Middle frontal gyrus (tissue), 1 donor: ENCODE results near the gene VGF.

ENCODE experiments used
- DNase-seq: peaks from one replicate; pipeline ENCODE4 v3.0.0-alpha.2; 2015; ENCODE audit warnings: low spot score; ENCODE audit errors: extremely low spot score

VGF gene

DNA sequence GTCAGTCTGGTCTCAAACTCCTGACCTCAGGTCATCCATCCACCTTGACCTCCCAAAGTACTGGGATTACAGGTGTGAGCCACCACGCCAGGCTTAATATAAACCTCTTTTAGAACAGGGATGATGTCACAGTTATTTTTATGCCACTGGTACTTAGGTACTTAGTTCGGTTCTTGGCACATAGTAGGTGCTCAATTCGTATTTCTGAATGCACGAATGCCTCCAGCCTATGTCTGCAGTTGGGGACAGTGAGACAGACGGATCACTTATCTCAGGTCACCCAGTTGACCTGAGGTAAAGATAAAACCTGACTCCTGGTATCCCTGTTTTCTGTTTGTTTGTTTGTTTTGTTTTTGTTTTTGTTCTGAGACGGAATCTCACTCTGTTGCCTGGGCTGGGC, 20.8 kb upstream of the VGF start:
- DNase-seq, result no peak

GRCh38 chr7:101185258-101185839, 20.0 kb upstream of the VGF start:
- DNase-seq, result no peak

DNA sequence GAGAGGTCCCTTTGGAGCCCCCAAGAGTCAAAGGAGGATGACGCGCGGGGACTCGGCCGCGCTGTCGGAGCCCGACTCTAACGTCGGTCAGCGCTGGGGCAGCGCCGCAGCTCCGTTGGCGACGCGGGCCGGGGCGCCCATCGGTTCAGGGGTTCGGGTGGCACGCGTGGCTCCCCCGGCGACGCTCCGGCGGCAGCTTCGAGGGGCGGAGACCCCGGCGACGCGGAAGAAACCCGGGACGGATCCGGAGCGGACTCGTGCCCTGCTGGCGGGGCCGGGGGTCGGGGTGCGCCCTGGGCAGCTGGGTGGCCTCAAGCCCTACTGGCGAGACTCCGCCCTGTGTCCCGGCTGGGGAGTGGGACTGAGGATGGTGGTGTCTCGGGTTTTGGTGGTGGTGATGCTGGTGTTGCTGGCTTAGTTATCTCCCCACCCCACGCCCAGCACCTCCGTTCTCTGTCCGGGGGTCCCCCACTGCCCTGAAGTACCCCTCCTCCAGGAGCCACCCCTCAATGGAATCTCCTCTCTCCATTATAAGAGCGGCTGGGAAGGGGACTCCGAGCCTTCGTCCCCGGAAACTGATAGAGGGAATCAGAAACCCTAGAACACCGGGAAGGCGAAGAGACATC, 14.9 kb upstream of the VGF start, which contains the start of gene NAT16:
TSS of gene NAT16 (minus strand) at position 164 of the 626 bp plus-strand sequence. CDS start 5,486 bp downstream, outside the sequence.
- DNase-seq, result no peak

- no peak for DNase-seq
These were observed 14.3 kb upstream of the VGF start for GRCh38 chr7:101179713-101180112.

DNA sequence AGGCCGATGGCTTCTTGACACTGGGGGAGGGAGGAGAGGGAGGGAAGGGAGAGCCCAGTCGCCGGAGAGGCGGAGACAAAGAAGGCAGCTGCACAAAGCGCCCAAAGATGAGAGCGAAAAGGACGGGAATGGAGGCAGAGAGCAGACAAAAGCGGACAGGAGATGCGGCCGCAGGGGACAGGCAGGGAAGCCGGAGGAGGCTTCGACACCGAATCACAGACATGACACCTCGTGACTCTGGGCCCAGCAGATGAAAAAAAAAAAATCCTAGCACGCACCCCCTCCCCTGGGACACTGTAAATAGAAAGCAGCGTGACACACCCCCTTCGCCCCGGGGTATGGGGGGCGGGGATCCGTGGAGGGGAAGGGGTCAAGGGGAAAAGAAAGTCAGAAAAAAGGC, 13.7 kb upstream of the VGF start:
- no peak for DNase-seq

DNA sequence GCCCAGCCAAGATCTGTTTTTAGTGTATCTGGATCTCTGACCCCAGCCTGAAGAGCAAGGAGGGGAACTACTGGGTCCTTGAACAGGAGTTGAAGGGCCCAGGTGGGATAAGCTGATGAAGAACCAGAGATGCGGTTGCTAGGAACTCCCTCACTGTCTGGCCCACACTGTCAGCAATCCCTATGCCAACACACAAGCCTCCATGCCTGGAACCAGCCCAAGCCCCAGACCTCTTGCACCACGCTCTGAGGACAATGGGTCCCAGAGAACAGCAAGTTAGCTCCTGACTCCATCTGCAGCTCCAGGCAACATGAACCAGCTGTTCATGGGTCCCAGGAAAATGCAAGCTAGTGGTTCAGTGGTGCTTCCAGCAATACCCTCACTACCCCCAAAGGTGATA, 12.3 kb upstream of the VGF start:
- no peak for DNase-seq

DNA sequence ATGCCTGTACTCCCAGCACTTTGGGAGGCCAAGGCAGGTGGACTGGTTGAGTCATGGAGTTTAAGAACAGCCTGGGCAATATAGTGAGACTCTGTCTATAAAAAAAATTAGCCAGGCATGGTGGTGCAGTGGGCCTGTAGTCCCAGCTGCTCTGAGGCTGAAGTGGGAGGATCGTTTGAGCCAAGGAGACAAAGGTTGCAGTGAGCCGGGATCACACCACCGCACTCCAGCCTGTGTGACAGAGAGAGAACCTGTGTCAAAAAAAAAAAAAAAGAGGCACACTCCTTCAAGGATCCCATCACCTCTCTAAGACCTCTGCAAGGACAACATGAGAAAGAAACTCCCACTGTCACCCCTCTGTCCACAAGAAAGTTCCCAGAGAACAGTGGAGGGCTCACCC, 10.3 kb upstream of the VGF start:
- no peak for DNase-seq

GRCh38 chr7:101174322-101174854, 9.0 kb upstream of the VGF start:
- DNase-seq, result no peak

DNA sequence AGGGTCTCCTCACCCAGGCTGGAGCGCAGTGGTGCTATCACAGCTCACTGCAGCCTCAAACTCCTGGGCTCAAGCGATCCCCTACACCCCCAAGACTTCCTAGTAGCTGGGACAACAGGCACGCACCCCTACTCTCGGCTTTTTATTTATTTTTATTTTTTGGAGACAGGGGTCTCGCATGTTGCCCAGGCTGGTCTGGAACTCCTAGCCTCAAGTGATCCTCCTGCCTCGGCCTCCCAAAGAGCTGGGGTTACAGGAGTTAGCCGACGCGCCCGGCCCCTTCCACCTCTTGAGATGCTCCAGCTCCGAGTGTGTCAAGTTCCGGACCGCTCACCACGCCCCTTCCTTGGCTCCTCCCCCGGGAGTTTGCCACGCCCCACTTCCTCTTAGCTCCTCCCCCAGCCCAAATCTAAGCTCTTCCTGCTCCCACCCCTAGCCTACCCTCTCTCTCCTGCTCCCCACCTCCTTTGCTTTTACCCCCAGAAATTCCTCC, 8.4 kb upstream of the VGF start:
- DNase-seq, result no peak

GRCh38 chr7:101172854-101173751, 7.7 kb upstream of the VGF start:
- DNase-seq, result no peak

GRCh38 chr7:101172005-101172853, 6.9 kb upstream of the VGF start:
- no peak for DNase-seq

GRCh38 chr7:101171442-101171837, 6.1 kb upstream of the VGF start:
- DNase-seq, result no peak

DNA sequence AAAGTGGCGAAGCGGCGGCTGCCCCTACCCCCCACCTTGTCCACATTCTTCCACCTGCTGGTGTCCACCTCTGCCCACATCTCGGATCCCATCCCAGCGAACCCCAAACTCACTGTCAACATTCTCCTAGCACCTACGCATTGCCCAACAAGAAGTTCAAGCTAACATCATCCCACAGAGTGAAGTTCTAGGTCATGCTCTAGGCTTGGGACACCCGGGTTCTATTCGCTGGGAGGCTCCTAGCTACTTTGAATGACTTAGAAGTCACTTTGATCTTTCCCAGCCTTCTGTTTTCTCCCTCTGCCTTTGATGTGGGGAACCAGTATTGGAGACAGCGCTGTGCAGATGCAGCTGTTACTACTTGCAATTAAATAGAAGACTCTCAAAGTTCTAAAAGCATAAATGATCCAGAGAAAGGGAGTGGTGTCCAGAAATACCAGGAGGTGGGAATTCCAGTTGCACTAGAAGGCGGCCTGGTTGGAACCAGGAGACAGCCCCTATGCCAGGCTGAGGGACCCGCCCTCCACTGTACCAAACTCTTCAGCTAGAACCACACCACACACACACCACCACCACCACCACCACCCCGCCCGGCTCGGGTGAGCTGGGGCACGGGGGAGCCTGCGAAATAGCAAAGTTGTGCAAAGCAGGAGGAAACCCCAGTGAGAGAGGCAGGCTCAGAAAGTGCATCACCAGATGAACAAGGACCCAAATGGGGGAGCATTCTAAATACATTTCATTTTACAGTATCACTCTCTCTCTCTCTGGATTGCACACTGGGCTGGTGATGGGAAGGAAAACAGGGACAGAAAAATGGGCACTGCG, 5.5 kb upstream of the VGF start:
- DNase-seq, result no peak

- no peak for DNase-seq
These were observed 4.6 kb upstream of the VGF start for GRCh38 chr7:101169838-101170551.

GRCh38 chr7:101169110-101169837, 3.9 kb upstream of the VGF start:
- DNase-seq, result no peak

- no peak for DNase-seq
These were observed 3.2 kb upstream of the VGF start for GRCh38 chr7:101168412-101169049.

DNA sequence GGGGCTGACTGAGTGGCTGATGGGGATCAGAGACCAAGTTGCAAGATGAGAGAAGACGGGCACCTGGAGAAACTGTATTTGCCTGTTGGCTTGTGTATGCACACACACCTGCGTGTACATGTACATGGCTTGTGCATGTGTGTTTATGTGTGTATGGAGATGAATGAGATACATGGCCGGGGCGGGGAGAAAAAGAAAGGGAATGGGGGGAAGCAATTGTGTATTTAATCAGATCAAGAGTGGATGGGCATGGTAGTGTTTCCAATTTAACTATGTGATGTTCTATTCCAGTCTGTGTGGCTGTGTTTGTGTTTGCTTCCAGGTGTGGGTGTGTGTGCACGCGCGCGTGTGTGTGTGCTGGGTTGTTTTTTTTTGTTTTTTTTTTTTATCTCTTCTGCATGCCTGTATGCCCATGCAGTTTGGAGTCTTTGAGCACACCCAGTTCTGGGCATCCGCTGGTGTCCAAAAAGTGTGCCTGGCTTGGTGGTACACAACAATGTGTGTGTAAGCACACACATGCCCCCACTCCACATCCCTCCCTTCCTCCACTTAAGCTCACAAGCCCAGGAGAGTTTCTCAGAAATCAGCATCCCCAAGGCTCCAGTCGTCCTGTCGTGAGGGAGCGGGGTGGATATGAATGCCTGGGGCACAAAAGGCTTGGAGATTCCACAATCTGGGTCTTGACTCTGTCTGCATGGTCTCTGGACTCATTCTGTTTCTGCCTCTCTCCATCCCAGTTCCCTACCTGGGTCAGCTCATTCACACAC, 2.5 kb upstream of the VGF start:
- DNase-seq, result no peak
